ENCODE data around the gene DHX16. TPM values are rescaled to one million over a fixed set of nuclear protein-coding genes. Genes with fewer than 3 reads are reported as not detected.

Gene DHX16
- total and polyA plus RNA-seq, 9 of the 15 experiments (the other 6 are each of a cell fraction or from before 2014, with no cell fraction given), result 14.6 to 66.1 (median 47.5) TPM

GRCh38 chr6:30717129-30717844 lies 44.5 kb upstream of the DHX16 start, which contains the start of gene MDC1 (continued):
- TF ChIP-seq CEBPZ (IDR thresholded peaks at IDR 0.05; ENCODE audit: borderline replicate concordance, low read depth, low read length) (0 out of 2 replicates have a peak, but pooled peaks have one; percentile 13), ZNF512 (tag; IDR thresholded peaks at IDR 0.05) (no peak), THAP7 (CRISPR knock-in tag; IDR thresholded peaks at IDR 0.05) (no peak), SRF (CRISPR knock-in tag; IDR thresholded peaks at IDR 0.05) (peak in 1 of 2 experiments; percentile 22; a peak in 1 of 4 replicates), TEAD4 (IDR thresholded peaks at IDR 0.05; ENCODE audit: low read length) (peak; percentile 66), TEAD4 (CRISPR knock-in tag; IDR thresholded peaks at IDR 0.05; ENCODE audit: borderline replicate concordance) (no peak), XRCC5 (IDR thresholded peaks at IDR 0.05; ENCODE audit: low read depth, low read length) (peak; percentile 95), ZNF507 (tag; conservative IDR thresholded peaks at IDR 0.05) (no peak), HCFC1 (IDR thresholded peaks at IDR 0.05; ENCODE audit: low read depth, low read length) (peak; percentile 87), TRIM25 (IDR thresholded peaks at IDR 0.05; ENCODE audit: borderline replicate concordance) (no peak), LEF1 (IDR thresholded peaks at IDR 0.05) (peak; percentile 58; the same call in 1 of the 2 replicates), TFE3 (CRISPR knock-in tag; IDR thresholded peaks at IDR 0.05) (no peak), ELF4 (CRISPR knock-in tag; IDR thresholded peaks at IDR 0.05) (no peak), MED1 (CRISPR knock-in tag; IDR thresholded peaks at IDR 0.05; ENCODE audit: borderline replicate concordance) (no peak), ZNF384 (IDR thresholded peaks at IDR 0.05; ENCODE audit: low read depth, low read length) (0 out of 2 replicates have a peak, but pooled peaks have one; percentile 30), OTX1 (CRISPR knock-in tag; IDR thresholded peaks at IDR 0.05) (peak; percentile 78)

Measured in K562 (cell line).